NCI-H446 treated with DMSO at 0.1 percent for 48 hours (cell line): ENCODE measurements around the gene KLHL26.

Experiments used
- DNase-seq: peaks from one replicate; lab custom pipeline; 2025; lab: John Stamatoyannopoulos, UW

KLHL26 gene

GRCh38 chr19:18647371-18647767 lies 10.5 kb downstream of the KLHL26 start:
- DNase-seq, result no peak

GRCh38 chr19:18647807-18648206 lies 11.0 kb downstream of the KLHL26 start:
- DNase-seq, result no peak

- DNase-seq, result no peak
Observed at GRCh38 chr19:18648973-18649315, 12.1 kb downstream of the KLHL26 start.

GRCh38 chr19:18649371-18650020 lies 12.7 kb downstream of the KLHL26 start:
- no peak for DNase-seq

- DNase-seq, result no peak
Observed at GRCh38 chr19:18650021-18650390, 13.2 kb downstream of the KLHL26 start.

- DNase-seq, result no peak
Observed at GRCh38 chr19:18650468-18651041, 13.7 kb downstream of the KLHL26 start.

- no peak for DNase-seq
Observed at GRCh38 chr19:18651300-18651699, 14.5 kb downstream of the KLHL26 start.

- no peak for DNase-seq
Observed at GRCh38 chr19:18651733-18652132, 14.9 kb downstream of the KLHL26 start.

- DNase-seq, result no peak
Observed at GRCh38 chr19:18653853-18654252, 17.0 kb downstream of the KLHL26 start.

- DNase-seq, result no peak
Observed at GRCh38 chr19:18654469-18654868, 17.6 kb downstream of the KLHL26 start.

GRCh38 chr19:18655173-18655844 lies 18.5 kb downstream of the KLHL26 start:
- no peak for DNase-seq

- no peak for DNase-seq
Observed at GRCh38 chr19:18656337-18657086, 19.7 kb downstream of the KLHL26 start.

- no peak for DNase-seq
Observed at GRCh38 chr19:18657590-18658365, 20.9 kb downstream of the KLHL26 start.

- no peak for DNase-seq
Observed at GRCh38 chr19:18658366-18658855, 21.6 kb downstream of the KLHL26 start.

- DNase-seq, result no peak
Observed at GRCh38 chr19:18659281-18660050, 22.6 kb downstream of the KLHL26 start.

GRCh38 chr19:18660051-18660910 lies 23.5 kb downstream of the KLHL26 start:
- DNase-seq, result no peak

GRCh38 chr19:18660939-18661670 lies 24.3 kb downstream of the KLHL26 start:
- DNase-seq, result no peak

GRCh38 chr19:18662972-18663732 lies 26.3 kb downstream of the KLHL26 start:
- no peak for DNase-seq
